KMS-11 (cell line): ENCODE measurements around the gene RALGDS.

Experiments
- H2AFZ ChIP-seq: fragments of 200-600 bp; sonication (generic); 2 replicates; pipeline ENCODE4 v1.6.1; 2016; ENCODE audit warnings: antibody characterized with exemption, mixed run types, low read depth
- H3K27ac ChIP-seq: fragments of 200-600 bp; sonication (generic); 2 replicates; pipeline ENCODE4 v1.6.1; 2016; ENCODE audit warnings: mild to moderate bottlenecking, mixed run types
- H3K27me3 ChIP-seq: fragments of 200-600 bp; sonication (generic); 2 replicates; pipeline ENCODE4 v1.6.1; 2017; ENCODE audit warnings: mild to moderate bottlenecking, low read depth, mixed run types, moderate library complexity; ENCODE audit not compliant: insufficient read depth
- H3K36me3 ChIP-seq: fragments of 200-600 bp; sonication (generic); 2 replicates; pipeline ENCODE4 v1.6.1; 2017; ENCODE audit warnings: mild to moderate bottlenecking, mixed run types; ENCODE audit not compliant: insufficient read depth
- H3K4me1 ChIP-seq: fragments of 200-600 bp; sonication (generic); 2 replicates; pipeline ENCODE4 v1.6.1; 2016; ENCODE audit warnings: mild to moderate bottlenecking, low read depth, mixed run types; ENCODE audit not compliant: poor library complexity, severe bottlenecking
- H3K4me2 ChIP-seq: fragments of 200-600 bp; sonication (generic); 2 replicates; pipeline ENCODE4 v1.7.0; 2016; ENCODE audit warnings: mild to moderate bottlenecking, mixed run types
- H3K4me3 ChIP-seq: fragments of 200-600 bp; sonication (generic); IDR thresholded peaks from 2 replicates; pipeline ENCODE4 v1.6.1; 2017; ENCODE audit warnings: low read depth, low read length, mixed read lengths; ENCODE audit not compliant: insufficient read depth
- H3K79me2 ChIP-seq: fragments of 200-600 bp; sonication (generic); 2 replicates; pipeline ENCODE4 v1.6.1; 2016; ENCODE audit warnings: low read depth, mixed run types; ENCODE audit not compliant: insufficient read depth
- H3K9ac ChIP-seq: fragments of 200-600 bp; sonication (generic); 2 replicates; pipeline ENCODE4 v1.6.1; 2016; ENCODE audit warnings: mild to moderate bottlenecking, mixed run types
- H4K20me1 ChIP-seq: fragments of 200-600 bp; sonication (generic); 2 replicates; pipeline ENCODE4 v1.6.1; 2016; ENCODE audit warnings: mild to moderate bottlenecking, mixed run types; ENCODE audit not compliant: insufficient read depth
- TF ChIP-seq, protein P1 (sequence below): fragments of 200-600 bp; sonication (generic); conservative IDR thresholded peaks from 2 replicates; pipeline ENCODE4 v1.6.1; 2017; ENCODE audit warnings: low read depth, mild to moderate bottlenecking, antibody characterized with exemption, low read length, moderate library complexity, mixed read lengths

Gene RALGDS

DNA sequence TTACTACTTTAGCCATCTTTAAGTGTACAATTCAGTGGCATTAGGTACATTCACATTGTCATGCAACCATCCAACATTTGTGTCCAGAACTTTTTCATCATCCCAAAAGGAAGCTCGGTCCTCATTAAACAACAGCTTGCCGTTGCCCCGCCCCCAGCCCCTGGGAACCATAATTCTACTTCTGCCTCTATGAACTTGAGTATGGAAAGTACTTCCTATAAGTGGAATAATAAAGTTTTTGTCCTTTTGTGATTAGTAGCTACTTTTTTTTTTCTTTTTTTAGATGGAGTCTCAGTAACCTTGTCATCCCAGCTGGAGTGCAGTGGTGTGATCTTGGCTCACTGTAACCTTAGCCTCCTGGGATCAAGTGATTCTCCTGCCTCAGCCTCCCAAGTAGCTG lies 37.7 kb upstream of the RALGDS start:
- Histone ChIP-seq H3K4me3 (no peak overlapping the region), H2AFZ (no peak overlapping the region), H4K20me1 (no peaks in the 10 kb centered on the region), H3K27me3 (peaks cover 35% of the 10 kb centered on the region), H3K9ac (no peak overlapping the region), H3K27ac (no peak overlapping the region), H3K36me3 (no peaks in the 10 kb centered on the region), H3K79me2 (no peaks in the 10 kb centered on the region), H3K4me1 (no peaks in the 10 kb centered on the region), H3K4me2 (no peak overlapping the region)
- TF ChIP-seq, protein P1, sequence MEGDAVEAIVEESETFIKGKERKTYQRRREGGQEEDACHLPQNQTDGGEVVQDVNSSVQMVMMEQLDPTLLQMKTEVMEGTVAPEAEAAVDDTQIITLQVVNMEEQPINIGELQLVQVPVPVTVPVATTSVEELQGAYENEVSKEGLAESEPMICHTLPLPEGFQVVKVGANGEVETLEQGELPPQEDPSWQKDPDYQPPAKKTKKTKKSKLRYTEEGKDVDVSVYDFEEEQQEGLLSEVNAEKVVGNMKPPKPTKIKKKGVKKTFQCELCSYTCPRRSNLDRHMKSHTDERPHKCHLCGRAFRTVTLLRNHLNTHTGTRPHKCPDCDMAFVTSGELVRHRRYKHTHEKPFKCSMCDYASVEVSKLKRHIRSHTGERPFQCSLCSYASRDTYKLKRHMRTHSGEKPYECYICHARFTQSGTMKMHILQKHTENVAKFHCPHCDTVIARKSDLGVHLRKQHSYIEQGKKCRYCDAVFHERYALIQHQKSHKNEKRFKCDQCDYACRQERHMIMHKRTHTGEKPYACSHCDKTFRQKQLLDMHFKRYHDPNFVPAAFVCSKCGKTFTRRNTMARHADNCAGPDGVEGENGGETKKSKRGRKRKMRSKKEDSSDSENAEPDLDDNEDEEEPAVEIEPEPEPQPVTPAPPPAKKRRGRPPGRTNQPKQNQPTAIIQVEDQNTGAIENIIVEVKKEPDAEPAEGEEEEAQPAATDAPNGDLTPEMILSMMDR, result no peak

DNA sequence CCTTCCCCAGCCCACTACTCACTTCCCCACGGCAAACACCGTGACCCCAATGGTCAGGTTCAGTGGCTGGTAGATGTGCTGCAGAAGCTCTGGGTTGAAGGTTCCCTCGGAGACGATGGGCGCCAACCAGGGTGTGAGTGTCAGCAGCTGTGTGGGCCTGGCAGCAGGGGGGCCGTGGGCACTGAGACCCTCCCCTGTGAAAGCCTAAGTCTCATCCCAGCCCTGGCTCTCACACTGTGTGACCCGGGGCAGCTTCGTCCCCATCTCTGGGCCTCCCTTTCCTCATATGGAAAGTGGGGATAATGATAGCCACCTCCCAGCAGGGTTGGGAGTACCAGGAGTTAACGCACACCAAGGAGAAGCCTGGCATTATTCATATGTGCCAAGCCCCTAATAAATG lies 34.1 kb upstream of the RALGDS start:
- H3K4me3 ChIP-seq, result no peak overlapping the region
- H3K36me3 ChIP-seq, result no peaks in the 10 kb centered on the region
- H3K4me2 ChIP-seq, result no peak overlapping the region
- H3K27me3 ChIP-seq, result peaks cover 24% of the 10 kb centered on the region
- H3K27ac ChIP-seq, result no peak overlapping the region
- H3K79me2 ChIP-seq, result no peaks in the 10 kb centered on the region
- no peaks in the 10 kb centered on the region for H4K20me1 ChIP-seq
- TF ChIP-seq, protein P1, result no peak
- H3K9ac ChIP-seq, result no peak overlapping the region
- no peak overlapping the region for H2AFZ ChIP-seq
- H3K4me1 ChIP-seq, result peaks cover 2% of the 10 kb centered on the region

DNA sequence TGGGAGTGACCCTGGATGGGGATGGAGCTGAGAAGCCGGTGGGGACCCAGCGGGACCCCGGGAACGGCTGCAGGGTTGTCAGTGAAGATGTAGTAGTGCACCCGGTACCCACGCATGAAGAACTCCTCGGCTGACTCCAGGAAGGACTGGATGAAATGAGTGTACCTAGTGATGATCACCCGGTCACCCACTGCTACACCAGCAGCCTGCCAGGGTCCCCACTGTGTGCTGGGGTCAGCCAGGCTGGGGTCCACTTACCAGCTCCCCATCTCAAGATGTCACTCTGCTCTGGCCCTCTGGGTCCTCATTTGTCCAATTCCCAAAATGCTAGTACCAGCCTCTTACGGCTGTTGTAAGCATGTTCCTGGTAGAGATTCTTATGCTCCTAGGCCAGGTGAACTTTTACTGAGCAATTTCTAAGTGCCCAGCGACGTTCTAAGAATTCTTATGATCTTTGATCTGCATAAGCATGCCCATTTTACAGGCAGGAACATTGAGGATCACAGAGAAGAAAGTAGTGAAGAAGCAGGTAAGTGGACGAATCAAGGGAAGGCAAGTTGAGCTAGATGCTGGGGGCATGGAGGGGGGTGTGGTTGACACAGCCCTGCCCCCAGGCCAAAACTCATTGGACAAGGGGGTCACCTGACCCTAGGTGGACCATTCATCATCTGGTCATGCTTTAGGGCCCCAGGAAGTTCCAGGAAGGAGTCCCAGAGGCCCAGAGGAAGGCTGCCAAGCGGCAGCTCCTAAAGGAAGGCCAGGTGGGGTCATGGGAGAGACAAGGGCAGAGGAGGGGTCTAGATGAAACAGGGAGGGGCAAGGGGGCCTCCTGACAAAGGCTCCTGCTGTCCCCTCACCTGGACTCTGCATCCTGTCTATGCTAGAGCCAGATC lies 33.3 kb upstream of the RALGDS start:
- Histone ChIP-seq H3K4me1 (peaks cover 8% of the 10 kb centered on the region), H3K4me2 (no peak overlapping the region), H3K4me3 (no peak overlapping the region), H3K36me3 (no peaks in the 10 kb centered on the region), H3K79me2 (no peaks in the 10 kb centered on the region), H2AFZ (no peak overlapping the region), H3K27me3 (peaks cover 21% of the 10 kb centered on the region), H4K20me1 (no peaks in the 10 kb centered on the region), H3K9ac (no peak overlapping the region), H3K27ac (no peak overlapping the region)
- TF ChIP-seq, protein P1, result no peak

DNA sequence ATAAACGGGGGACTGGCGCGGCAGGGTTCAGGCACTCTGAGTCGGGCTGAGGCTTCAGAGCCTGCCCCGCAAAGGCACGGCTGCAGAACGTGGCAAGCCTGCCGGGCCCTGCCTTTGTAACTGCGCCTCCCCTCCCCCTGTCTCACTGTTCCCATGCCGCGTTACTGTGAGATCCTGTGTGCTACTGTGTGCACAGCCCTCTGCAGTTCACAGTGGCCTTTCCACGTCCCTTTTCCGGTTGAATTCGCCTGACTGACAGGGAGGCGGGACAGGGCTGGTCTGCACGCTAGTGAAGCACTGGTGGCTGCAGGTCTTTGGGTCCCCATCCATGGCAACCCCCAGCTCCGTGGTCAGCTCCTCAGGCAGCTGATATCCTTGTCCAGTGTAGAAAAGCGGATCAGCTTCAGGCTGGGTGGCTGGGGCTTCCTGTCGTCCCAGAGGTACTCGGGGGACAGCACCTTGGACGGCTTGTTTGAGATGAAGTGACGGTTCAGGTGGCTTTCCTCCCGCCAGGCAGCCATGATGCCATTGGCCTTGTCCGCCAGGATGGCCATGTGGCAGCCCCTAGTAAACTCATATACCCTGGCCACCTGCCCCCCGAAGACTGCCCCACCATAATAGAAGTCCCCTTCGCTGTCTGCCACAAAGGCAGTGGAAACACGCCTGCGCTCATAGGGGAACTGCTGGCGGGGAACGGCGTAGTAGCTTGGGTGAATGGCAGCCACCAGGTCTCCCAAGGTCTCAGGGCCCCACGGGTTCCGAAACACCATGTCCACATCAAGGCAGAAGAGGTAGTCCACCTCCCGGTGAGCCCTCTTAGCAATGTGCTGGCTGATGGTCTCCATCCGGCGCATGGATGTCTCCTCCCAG lies 32.4 kb upstream of the RALGDS start:
- no peak overlapping the region for H2AFZ ChIP-seq
- no peaks in the 10 kb centered on the region for H4K20me1 ChIP-seq
- TF ChIP-seq, protein P1, result no peak
- peaks cover 12% of the 10 kb centered on the region; the same call in 1 of the 2 replicates for H3K27me3 ChIP-seq
- H3K9ac ChIP-seq, result no peak overlapping the region
- peaks cover 8% of the 10 kb centered on the region for H3K4me1 ChIP-seq
- H3K4me2 ChIP-seq, result no peak overlapping the region
- H3K4me3 ChIP-seq, result no peak overlapping the region
- 0 out of 2 replicates have a peak, but pooled peaks cover 2% of the 10 kb centered on the region for H3K79me2 ChIP-seq
- no peak overlapping the region for H3K27ac ChIP-seq
- H3K36me3 ChIP-seq, result no peaks in the 10 kb centered on the region
